ENCODE results near the gene PARP8.
"Not testable (repeated sequence)": the region's sequence is repeated elsewhere in the genome, so short reads cannot be mapped to it uniquely, and the experiment has no call there.

Gene PARP8

GRCh38 chr5:50727845-50728244 lies 61.4 kb downstream of the PARP8 start:
- no peak for DNase-seq

- peak in 2 of 3 donors; percentile 14 to 35 for DNase-seq
Observed at GRCh38 chr5:50730336-50730735, 63.9 kb downstream of the PARP8 start.

DNA sequence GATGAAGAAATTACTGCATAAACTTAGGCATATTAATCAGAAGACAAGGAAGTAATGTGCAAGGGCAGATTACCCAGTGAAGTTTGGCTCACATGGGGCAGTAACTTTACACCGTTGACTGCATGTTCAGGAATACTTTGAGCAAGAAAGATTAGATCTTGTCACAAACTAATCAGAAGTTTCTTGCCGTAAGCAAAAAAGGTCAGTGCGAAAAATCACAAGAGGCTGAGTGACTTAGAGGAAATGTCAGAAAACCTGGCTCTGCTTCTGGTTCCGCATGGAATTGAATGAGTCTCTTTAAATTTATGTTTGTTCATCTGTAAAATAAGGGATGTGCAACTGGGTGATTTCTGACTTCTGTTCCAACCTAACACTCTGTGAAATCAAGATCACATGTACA lies 64.4 kb downstream of the PARP8 start:
- no peak for DNase-seq

DNA sequence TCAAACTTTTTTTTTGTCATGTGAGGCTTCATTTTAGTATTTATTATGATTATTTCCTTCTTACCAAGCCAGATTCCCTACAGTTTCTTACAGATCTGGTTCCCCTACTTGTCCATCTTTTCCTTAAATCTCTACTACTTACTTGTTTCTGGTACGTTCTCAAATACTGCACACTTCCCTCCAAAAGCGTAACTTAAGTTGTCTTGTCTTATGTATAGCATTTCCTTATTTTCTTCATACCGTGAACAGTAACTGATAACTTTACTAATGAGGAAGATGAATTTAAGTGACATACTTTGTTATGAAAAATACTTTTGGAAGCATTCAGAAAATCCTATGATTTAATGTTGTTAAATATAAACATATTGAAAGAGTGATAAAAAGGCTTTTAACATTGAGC lies 67.3 kb downstream of the PARP8 start:
- DNase-seq: peak; percentile 21 to 45 (median 42)

DNA sequence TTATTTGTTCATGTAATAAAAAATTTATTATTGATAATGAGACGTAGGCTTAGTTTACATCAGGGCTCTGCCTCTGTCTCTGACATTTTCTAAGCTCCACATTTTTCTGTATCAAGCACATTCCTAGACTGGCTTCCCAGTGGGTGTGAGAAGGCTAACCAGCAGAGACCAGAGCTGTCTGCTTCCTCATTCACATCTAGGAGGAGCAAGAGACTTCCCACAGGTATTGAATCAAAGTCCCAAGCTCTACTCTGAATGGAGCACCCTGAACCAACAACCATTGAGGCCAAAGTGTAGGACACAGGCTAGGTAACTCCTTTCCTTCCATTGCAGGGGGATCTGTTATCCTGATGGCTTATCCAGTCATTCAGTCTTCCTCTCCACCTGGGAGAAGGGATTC lies 72.4 kb downstream of the PARP8 start:
- DNase-seq: peak in 1 of 3 donors; percentile 9

DNA sequence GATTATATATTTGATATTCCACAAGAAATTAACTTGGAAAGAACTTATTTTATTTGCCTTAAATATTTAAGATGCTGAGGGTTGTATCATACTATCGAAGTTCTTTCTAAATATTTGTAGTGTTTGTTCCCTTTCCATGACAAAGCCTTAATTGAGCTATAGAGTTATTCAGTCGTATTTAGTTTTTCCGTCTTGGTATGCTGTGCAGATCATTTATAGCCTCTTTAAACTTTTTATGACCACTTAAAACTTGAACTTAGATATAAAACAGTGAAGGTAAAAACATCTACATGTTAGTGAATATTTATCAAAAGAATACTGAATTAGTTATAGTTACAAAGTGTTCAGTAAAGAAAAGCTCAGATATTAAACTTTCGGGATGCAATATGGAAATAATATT lies 74.4 kb downstream of the PARP8 start:
- DNase-seq: no peak

GRCh38 chr5:50744776-50745175 lies 78.3 kb downstream of the PARP8 start:
- DNase-seq: peak; percentile 26 to 52 (median 34)

GRCh38 chr5:50745221-50745910 lies 78.9 kb downstream of the PARP8 start:
- DNase-seq: no peak

DNA sequence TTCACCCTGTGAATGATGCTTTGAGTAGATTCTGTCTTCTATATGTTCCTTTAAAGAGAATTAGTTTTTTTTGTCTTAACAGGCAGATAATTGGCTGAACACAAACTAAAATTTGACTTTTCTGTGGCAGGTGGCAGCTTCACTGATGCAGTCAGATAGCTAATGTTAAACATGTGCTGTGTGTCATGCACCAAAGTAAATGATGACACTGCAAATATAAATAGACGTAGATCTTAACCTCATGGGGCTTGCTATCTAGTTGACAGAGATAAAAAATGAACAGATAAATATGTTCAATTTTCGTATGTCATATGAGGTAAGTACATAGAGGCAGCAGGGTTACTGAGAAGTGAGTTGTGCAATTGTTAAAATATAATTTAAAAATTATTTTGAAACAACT lies 82.7 kb downstream of the PARP8 start:
- DNase-seq: no peak

DNA sequence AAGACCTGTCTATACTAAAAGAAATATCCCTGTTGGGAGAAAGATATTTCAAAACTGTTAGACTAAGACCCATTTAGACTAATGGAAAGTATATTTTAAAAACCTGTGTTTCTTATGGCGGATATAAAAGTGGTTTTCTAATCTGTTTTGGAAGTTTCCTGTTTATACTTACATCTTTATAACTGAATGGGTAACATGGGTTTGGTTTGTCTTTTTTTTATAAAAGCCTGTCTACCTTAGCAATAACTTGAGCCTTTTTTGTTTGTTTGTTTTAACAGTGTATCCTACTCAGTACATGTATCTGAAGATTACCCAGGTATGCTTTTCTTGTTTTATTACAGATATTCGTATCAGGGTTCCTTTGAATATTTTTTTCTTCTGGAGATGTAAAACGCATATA lies 83.4 kb downstream of the PARP8 start:
- no peak for DNase-seq

DNA sequence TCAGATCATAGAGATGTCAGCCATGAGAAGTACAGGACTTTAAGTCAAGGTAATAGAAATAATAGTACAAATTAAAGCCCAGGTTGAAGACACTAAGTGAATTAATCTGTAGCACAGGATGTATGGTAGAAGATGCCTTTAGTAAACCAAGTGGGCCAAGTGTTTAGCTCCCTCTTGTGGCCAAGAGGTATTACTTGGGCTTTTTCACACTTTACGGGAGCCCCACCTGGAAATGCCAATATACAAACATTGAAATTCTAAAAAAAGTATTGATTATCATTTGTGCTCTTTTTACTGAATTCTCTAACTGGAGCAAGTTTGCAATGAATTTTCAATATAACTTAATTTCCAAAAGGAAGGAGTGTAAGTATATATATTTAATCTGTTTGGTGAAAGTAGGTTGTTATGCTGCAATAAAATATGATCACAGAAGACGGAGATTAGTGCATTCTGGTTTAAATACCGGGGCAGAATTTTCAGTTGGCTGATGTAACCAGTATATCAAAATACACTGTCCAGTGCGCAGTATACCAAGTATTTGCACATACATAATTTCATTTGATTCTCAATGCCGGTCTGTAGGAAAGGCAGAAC lies 84.7 kb downstream of the PARP8 start:
- DNase-seq: peak; percentile 76 to 83 (median 77)

DNA sequence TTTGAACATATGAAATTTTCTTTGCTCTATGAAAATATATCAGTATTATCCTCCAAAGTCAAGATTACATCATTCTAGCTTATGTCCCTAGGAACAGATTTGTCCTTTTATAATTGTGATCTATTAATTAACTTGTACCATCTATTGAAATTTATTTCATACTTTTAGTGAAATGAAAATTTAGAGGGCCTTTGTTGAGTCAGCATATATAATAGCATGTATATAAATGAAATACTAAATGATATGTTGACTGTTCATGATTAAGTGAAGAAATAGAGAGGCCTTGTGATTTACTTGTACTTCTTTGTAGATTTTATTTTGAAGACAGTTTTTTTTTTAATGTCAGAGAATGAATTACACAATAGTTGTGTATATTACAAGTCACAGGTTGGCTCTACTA lies 86.4 kb downstream of the PARP8 start:
- DNase-seq: no peak

DNA sequence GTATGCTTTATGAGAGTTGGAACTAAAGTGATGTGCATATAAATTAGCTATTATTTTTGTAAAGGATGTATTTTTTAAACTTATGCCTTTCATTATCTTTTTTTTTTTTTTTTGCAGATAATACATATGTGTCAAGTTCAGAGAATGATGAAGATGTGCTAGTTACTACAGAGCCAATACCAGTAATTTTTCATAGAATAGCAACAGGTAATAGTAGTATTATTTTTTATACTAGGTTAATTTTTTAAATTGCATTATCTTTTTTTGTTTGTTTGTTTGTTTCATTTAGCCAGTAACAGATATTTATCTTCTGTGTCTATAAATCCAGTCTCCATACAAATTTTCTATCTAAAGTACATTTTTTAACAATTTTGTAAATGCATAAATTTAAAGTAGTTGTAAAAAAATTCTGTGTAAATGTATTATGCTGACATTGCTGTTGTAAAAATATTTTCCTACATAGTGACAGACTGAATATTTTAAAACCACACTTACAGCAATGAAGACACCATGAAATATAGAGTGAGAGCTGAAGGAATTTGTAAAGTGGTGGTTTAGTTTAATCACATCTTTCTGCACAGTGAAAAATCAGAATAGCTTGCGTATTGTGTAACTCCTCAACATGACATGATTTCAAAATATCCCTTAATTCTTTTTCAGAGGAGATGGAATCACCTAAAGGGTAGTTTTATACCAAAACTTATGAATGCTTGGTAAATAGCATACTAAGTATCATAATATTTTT lies 93.3 kb downstream of the PARP8 start:
- no peak for DNase-seq

DNA sequence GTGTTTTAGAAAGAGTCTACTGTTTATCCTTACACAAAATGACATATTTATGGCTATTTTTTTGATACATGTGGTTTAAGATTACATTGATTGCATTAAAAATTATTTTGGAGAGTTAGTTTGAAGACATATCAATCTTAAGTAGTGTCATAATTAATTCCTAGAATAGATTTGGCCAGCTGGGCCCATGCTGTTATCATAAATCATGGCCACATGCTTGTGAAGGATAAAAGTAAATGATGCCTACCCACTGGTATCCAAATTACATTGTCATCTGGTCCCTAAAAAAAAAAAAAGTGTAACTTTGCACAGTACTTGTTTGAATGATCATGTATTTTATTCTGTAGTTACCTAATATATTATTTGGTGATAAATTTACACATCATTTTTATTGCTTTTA lies 96.9 kb downstream of the PARP8 start:
- no peak for DNase-seq

DNA sequence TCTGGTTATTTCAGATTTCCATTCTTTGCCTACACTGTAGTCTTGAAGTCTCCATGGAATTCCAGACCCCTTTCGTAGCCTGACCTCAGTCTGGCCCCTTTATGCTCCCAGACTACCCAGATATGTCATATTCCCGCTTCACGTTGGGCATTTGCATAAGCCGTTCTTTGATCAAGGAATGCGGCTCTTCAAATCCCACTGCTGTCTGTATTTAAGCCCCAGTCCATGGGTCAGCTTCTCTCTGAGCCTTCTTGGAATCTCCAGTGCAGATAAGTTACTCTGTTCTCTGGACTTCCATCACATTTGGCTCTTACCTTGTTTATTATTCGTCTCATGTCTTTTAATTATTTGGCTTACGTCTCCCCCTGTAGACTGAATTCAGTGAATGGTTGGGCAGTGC lies 97.4 kb downstream of the PARP8 start:
- DNase-seq: no peak

DNA sequence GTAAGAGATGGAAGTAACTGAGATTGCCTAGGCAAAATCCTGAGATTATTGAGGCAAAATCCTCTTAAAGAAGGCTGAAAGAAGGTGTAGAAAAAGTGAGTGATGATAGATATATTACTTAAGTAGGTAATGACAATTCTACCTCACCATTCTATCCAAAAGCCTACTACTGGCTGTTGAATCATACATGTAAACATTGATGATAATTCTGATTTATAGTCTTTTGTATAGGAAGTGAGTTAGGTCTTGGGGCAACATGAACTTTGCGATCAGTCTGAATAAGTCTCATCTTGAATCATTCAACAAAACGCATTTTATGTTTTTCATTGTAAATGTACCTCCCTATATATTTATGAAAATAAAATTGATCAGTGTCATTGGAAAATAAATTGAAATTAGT lies 99.6 kb downstream of the PARP8 start:
- DNase-seq: no peak

DNA sequence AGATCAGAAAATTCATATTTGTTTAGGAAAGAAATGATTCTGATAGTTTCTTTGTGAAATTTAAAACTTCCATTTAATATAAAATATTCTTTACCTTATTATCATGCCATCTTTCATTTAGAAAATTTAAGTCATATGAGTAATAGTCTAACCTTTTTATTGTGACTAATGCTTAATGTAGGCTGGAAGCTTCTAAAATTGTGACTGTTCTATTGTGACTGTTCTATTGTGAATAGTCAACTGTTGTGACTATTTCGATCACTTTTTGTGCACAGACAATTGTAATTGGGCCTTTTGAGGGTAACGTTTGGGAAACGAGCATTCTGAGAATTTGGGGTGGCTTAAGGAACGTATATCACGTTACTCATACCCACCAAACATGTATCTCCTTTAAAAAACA lies 100.0 kb downstream of the PARP8 start:
- DNase-seq: no peak

- no peak for DNase-seq
Observed at GRCh38 chr5:50766967-50767366, 100.5 kb downstream of the PARP8 start.

DNA sequence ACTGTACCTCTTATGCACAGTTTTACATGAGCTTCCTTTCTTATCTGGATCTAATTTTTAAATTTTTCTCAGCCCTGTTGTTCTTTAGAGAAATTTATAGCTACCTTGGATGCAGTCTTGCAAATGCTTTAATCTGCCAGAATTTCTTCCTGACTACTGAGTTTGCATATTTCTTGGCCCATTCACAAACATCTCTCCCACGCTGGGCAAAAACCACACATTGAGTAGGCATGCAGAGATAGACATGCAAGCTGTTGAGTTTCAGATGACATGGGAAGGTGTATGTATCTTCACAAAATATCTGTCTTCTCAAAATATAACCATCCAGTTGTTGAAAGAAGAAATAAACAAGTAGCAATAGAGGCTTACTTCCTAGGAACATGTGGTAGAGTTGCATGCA lies 101.2 kb downstream of the PARP8 start:
- DNase-seq: no peak

DNA sequence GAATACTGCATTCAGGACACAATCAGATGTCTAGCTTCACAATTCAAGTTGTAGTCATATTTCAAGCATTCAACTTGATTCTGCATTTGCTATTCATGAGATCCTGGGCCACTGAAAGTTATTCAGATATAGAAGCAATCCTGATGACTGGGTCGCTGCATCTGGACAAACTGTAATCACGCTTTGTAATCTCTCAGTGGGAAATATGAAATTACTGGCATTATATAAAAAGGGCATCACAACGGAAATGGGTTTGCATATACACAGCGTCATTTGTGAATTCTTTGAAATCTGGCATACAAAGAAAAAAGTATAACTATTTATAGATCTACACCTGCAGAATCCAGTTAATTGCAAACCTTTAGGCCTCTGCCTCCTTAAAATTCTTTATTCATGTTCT lies 102.2 kb downstream of the PARP8 start:
- no peak for DNase-seq

GRCh38 chr5:50770441-50770840 lies 104.0 kb downstream of the PARP8 start:
- DNase-seq: no peak

GRCh38 chr5:50774446-50775175 lies 108.2 kb downstream of the PARP8 start:
- not testable (repeated sequence) for DNase-seq

GRCh38 chr5:50786073-50786472 lies 119.6 kb downstream of the PARP8 start:
- DNase-seq: no peak

DNA sequence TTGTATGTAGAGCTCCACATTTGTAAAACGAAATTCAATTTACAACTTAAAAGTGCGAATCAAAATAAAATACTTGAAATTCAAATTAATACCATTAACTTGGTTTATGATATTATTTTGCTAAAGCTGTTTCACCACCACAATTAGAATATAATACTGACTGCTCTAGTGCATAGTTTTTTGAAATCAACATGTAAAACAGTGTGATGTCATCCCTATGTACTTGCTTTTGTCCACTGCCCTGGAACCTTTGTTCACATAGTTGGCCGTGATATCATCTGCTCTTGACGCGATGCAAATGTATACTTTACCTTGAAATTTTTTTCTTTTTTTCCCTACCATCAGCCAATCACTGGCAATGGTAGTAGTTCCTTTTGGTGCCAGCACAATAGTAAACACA lies 125.4 kb downstream of the PARP8 start:
- DNase-seq: no peak

Data from suppressor macrophage treated with lipopolysaccharide for 1 hour (primary cell).